H9 (cell line): ENCODE results near the gene ADAMTS6. TPM values are rescaled to one million over a fixed set of nuclear protein-coding genes. Genes with fewer than 3 reads are reported as not detected.

Experiments
- DNase-seq: peaks from one replicate; pipeline ENCODE4 v3.0.0-alpha.2; 2017
- H2AFZ ChIP-seq: one replicate; pipeline ENCODE4 v1.6.1; 2013; ENCODE audit warnings: mild to moderate bottlenecking, low read length, control low read depth, moderate library complexity
- H2AK5ac ChIP-seq: 2 replicates; pipeline ENCODE4 v1.6.1; 2013; ENCODE audit warnings: low read length, control low read depth, mixed read lengths; ENCODE audit not compliant: insufficient read length
- H2BK120ac ChIP-seq: one replicate; pipeline ENCODE4 v1.6.1; 2013; ENCODE audit warnings: low read depth, mild to moderate bottlenecking, low read length, control low read depth, inconsistent platforms; ENCODE audit not compliant: poor library complexity, severe bottlenecking
- H2BK12ac ChIP-seq: 2 replicates; pipeline ENCODE4 v1.6.1; 2013; ENCODE audit warnings: low read length, control low read depth, mixed read lengths, low read depth; ENCODE audit not compliant: insufficient read length
- H2BK15ac ChIP-seq: 2 replicates; pipeline ENCODE4 v1.6.1; 2013; ENCODE audit warnings: low read depth, low read length, control low read depth
- H2BK20ac ChIP-seq: one replicate; pipeline ENCODE4 v1.6.1; 2013; ENCODE audit warnings: low read depth, mild to moderate bottlenecking, low read length, control low read depth, inconsistent platforms; ENCODE audit not compliant: poor library complexity, severe bottlenecking
- H2BK5ac ChIP-seq: 2 replicates; pipeline ENCODE4 v1.6.1; 2013; ENCODE audit warnings: low read length, control low read depth, mixed read lengths; ENCODE audit not compliant: insufficient read length
- H3K14ac ChIP-seq: 2 replicates; pipeline ENCODE4 v1.6.1; 2013; ENCODE audit warnings: low read length, control low read depth; ENCODE audit not compliant: insufficient read depth
- H3K18ac ChIP-seq: 2 replicates; pipeline ENCODE4 v1.6.1; 2013; ENCODE audit warnings: low read depth, mild to moderate bottlenecking, mixed read lengths, low read length, control low read depth; ENCODE audit not compliant: insufficient read length
- H3K23ac ChIP-seq: 2 replicates; pipeline ENCODE4 v1.6.1; 2013; ENCODE audit warnings: low read length, control low read depth, mixed read lengths, low read depth; ENCODE audit not compliant: insufficient read length
- H3K23me2 ChIP-seq: 2 replicates; pipeline ENCODE4 v1.6.1; 2013; ENCODE audit warnings: low read depth, mild to moderate bottlenecking, mixed read lengths, low read length, control low read depth; ENCODE audit not compliant: insufficient read length, poor library complexity, severe bottlenecking
- H3K27ac ChIP-seq: 2 replicates; pipeline ENCODE4 v1.5.1; 2013; ENCODE audit warnings: low read length, control low read depth, mixed read lengths, low read depth; ENCODE audit not compliant: insufficient read length
- H3K27me3 ChIP-seq: 2 replicates; pipeline ENCODE4 v1.6.1; 2013; ENCODE audit warnings: low read length, control low read depth, inconsistent platforms; ENCODE audit not compliant: insufficient read depth
- H3K4ac ChIP-seq: 2 replicates; pipeline ENCODE4 v1.6.1; 2013; ENCODE audit warnings: low read depth, mild to moderate bottlenecking, control low read depth, inconsistent platforms, low read length, moderate library complexity
- H3K4me1 ChIP-seq: 2 replicates; pipeline ENCODE4 v1.6.1; 2013; ENCODE audit warnings: low read length, control low read depth, inconsistent platforms; ENCODE audit not compliant: insufficient read depth
- H3K4me2 ChIP-seq: 2 replicates; pipeline ENCODE4 v1.6.1; 2013; ENCODE audit warnings: low read length, control low read depth, mixed read lengths; ENCODE audit not compliant: insufficient read length, insufficient read depth
- H3K56ac ChIP-seq: 2 replicates; pipeline ENCODE4 v1.6.1; 2013; ENCODE audit warnings: low read depth, mild to moderate bottlenecking, mixed read lengths, low read length, control low read depth; ENCODE audit not compliant: insufficient read length
- H3K79me1 ChIP-seq: 2 replicates; pipeline ENCODE4 v1.6.1; 2013; ENCODE audit warnings: low read depth, mild to moderate bottlenecking, moderate library complexity, low read length, control low read depth, inconsistent platforms; ENCODE audit not compliant: insufficient read depth, poor library complexity, severe bottlenecking
- H3K79me2 ChIP-seq: 2 replicates; pipeline ENCODE4 v1.6.1; 2013; ENCODE audit warnings: low read length, control low read depth, inconsistent platforms; ENCODE audit not compliant: insufficient read depth
- H3K9ac ChIP-seq: 2 replicates; pipeline ENCODE4 v1.6.1; 2013; ENCODE audit warnings: low read length, control low read depth, mixed read lengths; ENCODE audit not compliant: insufficient read length; ENCODE audit errors: extremely low read depth
- H3K9me3 ChIP-seq: one replicate; pipeline ENCODE4 v1.6.1; 2013; ENCODE audit warnings: low read depth, low read length, inconsistent platforms; ENCODE audit not compliant: control insufficient read depth
- H3T11ph ChIP-seq: one replicate; pipeline ENCODE4 v1.6.1; 2013; ENCODE audit warnings: mild to moderate bottlenecking, low read length, control low read depth, inconsistent platforms
- H4K20me1 ChIP-seq: one replicate; pipeline ENCODE4 v1.6.1; 2013; ENCODE audit not compliant: control insufficient read depth, insufficient read length, insufficient read depth
- H4K5ac ChIP-seq: 2 replicates; pipeline ENCODE4 v1.6.1; 2013; ENCODE audit warnings: low read depth, mild to moderate bottlenecking, mixed read lengths, low read length, control low read depth; ENCODE audit not compliant: insufficient read length
- H4K8ac ChIP-seq: replicated peaks from 2 replicates; pipeline ENCODE4 v1.6.1; 2013; ENCODE audit warnings: low read length, control low read depth, mixed read lengths, low read depth; ENCODE audit not compliant: insufficient read length
- H4K91ac ChIP-seq: 2 replicates; pipeline ENCODE4 v1.6.1; 2013; ENCODE audit warnings: low read depth, mild to moderate bottlenecking, moderate library complexity, mixed read lengths, low read length, control low read depth; ENCODE audit not compliant: insufficient read length
- H3K27ac Mint-ChIP-seq, 3 experiments: 2 replicates in 2 of 3; 3 replicates in 1 of 3; pipeline ENCODE4 v1.8.0; 2020 to 2021; ENCODE audit warnings: mixed read lengths in 3 of 3, mild to moderate bottlenecking in 1 of 3, moderate library complexity in 1 of 3
- H3K27me3 Mint-ChIP-seq: 2 replicates; pipeline ENCODE4 v1.8.0; 2021; ENCODE audit warnings: low read depth, mild to moderate bottlenecking, moderate library complexity, mixed read lengths
- H3K36me3 Mint-ChIP-seq, 3 experiments: 2 replicates in 2 of 3; 3 replicates in 1 of 3; pipeline ENCODE4 v1.8.0; 2020 to 2021; ENCODE audit warnings: low read depth in 3 of 3, mixed read lengths in 3 of 3; ENCODE audit not compliant: insufficient read depth in 1 of 3
- H3K4me1 Mint-ChIP-seq, 2 experiments: 2 replicates each; pipeline ENCODE4 v1.8.0; 2020; ENCODE audit warnings: mixed read lengths in 2 of 2
- H3K4me3 Mint-ChIP-seq, 2 experiments: 2 replicates in 1 of 2; 3 replicates in 1 of 2; pipeline ENCODE4 v1.8.0; 2020 to 2021; ENCODE audit warnings: mild to moderate bottlenecking in 2 of 2, mixed read lengths in 2 of 2, moderate library complexity in 1 of 2
- H3K9me3 Mint-ChIP-seq, 2 experiments: 2 replicates in 1 of 2; 3 replicates in 1 of 2; pipeline ENCODE4 v1.8.0; 2020; ENCODE audit warnings: mild to moderate bottlenecking in 2 of 2, mixed read lengths in 2 of 2, moderate library complexity in 1 of 2
- CTCF ChIP-seq: fragments of 200-600 bp; sonication (generic); conservative IDR thresholded peaks from 3 replicates; pipeline ENCODE4 v1.8.0; 2021; ENCODE audit warnings: antibody characterized with exemption, mild to moderate bottlenecking
- WGBS: extraction: QIAGEN DNeasy Blood & Tissue Kit; methylation state at CpG from one replicate; pipeline ENCODE4 v1.1.7; 2013; ENCODE audit warnings: missing lambda C conversion rate, low lambda C conversion rate, mixed read lengths; ENCODE audit not compliant: insufficient read length; ENCODE audit errors: extremely low coverage; 5-methylcytosine and 5-hydroxymethylcytosine counted together
- total RNA-seq: library from RNA; stranded (reverse); gene quantifications from 2 replicates; pipeline ENCODE4 v1.2.1, GENCODE V29; 2021

The ADAMTS6 gene
- total RNA-seq, 1 experiment from 2014 or later = 0.33 TPM

- H2BK20ac ChIP-seq = no peak overlapping the region
- no peaks in the 10 kb centered on the region for H3K79me2 ChIP-seq
- no peak overlapping the region for H4K8ac ChIP-seq
- no peaks in the 10 kb centered on the region for H3K27me3 ChIP-seq
- H3K14ac ChIP-seq = no peak overlapping the region
- H2BK120ac ChIP-seq = no peak overlapping the region
- no peak overlapping the region for H3K27ac ChIP-seq
- H4K20me1 ChIP-seq = no peaks in the 10 kb centered on the region
- no peaks in the 10 kb centered on the region for H3K9me3 ChIP-seq
- Mint-ChIP-seq H3K36me3 (no peaks in the 10 kb centered on the region), H3K4me3 (no peak overlapping the region), H3K9me3 (no peaks in the 10 kb centered on the region), H3K27me3 (no peaks in the 10 kb centered on the region), H3K27ac (no peak overlapping the region), H3K4me1 (no peaks in the 10 kb centered on the region)
- no peak overlapping the region for H4K5ac ChIP-seq
- no peak overlapping the region for H3K18ac ChIP-seq
- H3T11ph ChIP-seq = no peak overlapping the region
- WGBS = no CpG with 5 or more reads among the region's 5 CpGs
- no peak overlapping the region for H4K91ac ChIP-seq
- H3K4ac ChIP-seq = no peak overlapping the region
- H2BK5ac ChIP-seq = no peak overlapping the region
- H3K23ac ChIP-seq = no peak overlapping the region
- H2BK12ac ChIP-seq = no peak overlapping the region
- no peaks in the 10 kb centered on the region for H3K4me1 ChIP-seq
- H3K23me2 ChIP-seq = no peaks in the 10 kb centered on the region
- H3K79me1 ChIP-seq = no peaks in the 10 kb centered on the region
- no peak overlapping the region for H2AK5ac ChIP-seq
- no peak overlapping the region for H3K4me2 ChIP-seq
- no peak overlapping the region for H2AFZ ChIP-seq
- DNase-seq = no peak
- H3K9ac ChIP-seq = no peak overlapping the region
- TF ChIP-seq CTCF = no peak
- H2BK15ac ChIP-seq = no peak overlapping the region
- H3K56ac ChIP-seq = no peak overlapping the region
Observed at GRCh38 chr5:65197531-65198455, 283.9 kb downstream of the ADAMTS6 start.
